Measurements from ENCODE around the gene CTDSP1.

GRCh38 chr2:218404351-218405085 lies 4.8 kb downstream of the CTDSP1 start:
- TF ChIP-seq YY1 (IDR thresholded peaks at IDR 0.05) (no peak), REST (IDR thresholded peaks at IDR 0.05) (no peak), CTCF (IDR thresholded peaks at IDR 0.05; ENCODE audit: low read depth, low read length, missing input control) (no peak), EGR1 (IDR thresholded peaks at IDR 0.05; ENCODE audit: low read depth in 2 of 2) (no peak)

Data from liver (tissue), 3 donors.